Vagina (tissue), 2 donors: Measurements from ENCODE around the gene XPA.
A peak's percentile ranks its signal among the peaks of the same experiment; 100 is the strongest.

Experiments
- CTCF ChIP-seq, 3 experiments: fragments of 450-650 bp in 2 of 3; fragments of 200-600 bp in 1 of 3; sonication (generic) in 1 of 3; IDR thresholded peaks; one replicate each; pipeline ENCODE4 v1.5.1; 2017 to 2019; ENCODE audit warnings: antibody characterized with exemption in 3 of 3, mild to moderate bottlenecking in 2 of 3, moderate library complexity in 2 of 3
- POLR2AphosphoS5 ChIP-seq, 2 donors: sonication (generic); formaldehyde crosslinking; IDR thresholded peaks; one replicate each; pipeline ENCODE4 v1.9.0; 2017; ENCODE audit warnings: antibody characterized with exemption in 2 of 2, mild to moderate bottlenecking in 2 of 2, low read depth in 1 of 2; ENCODE audit not compliant: insufficient read depth in 1 of 2

- peak; percentile 71 to 78 (median 71) for TF ChIP-seq CTCF (IDR thresholded peaks at IDR 0.05)
- TF ChIP-seq POLR2AphosphoS5 (IDR thresholded peaks at IDR 0.05; ENCODE audit: insufficient read depth in 1 of 2, low read depth in 1 of 2) = no peak
These were observed 13.4 kb upstream of the XPA start for GRCh38 chr9:97710356-97711222.
